DND-41 (cell line): ENCODE measurements around the gene SNUPN.

Experiments used
- ATAC-seq: fragments of 200-7000 bp; cut with Tn5 transposase; 3 replicates; pipeline ENCODE4 v1.9.1; 2021; ENCODE audit warnings: low read depth; ENCODE audit not compliant: insufficient read depth
- DNase-seq: peaks from one replicate; pipeline ENCODE4 v3.0.0-alpha.2; 2020
- H2AFZ ChIP-seq: 2 replicates; pipeline ENCODE4 v1.6.0; 2012; ENCODE audit warnings: low read depth, low read length
- H3K27ac ChIP-seq: 2 replicates; pipeline ENCODE4 v1.5.1; 2012; ENCODE audit warnings: low read length, inconsistent platforms
- H3K27me3 ChIP-seq: fragments of 200-600 bp; sonication (generic); 2 replicates; pipeline ENCODE4 v1.6.0; 2012; ENCODE audit warnings: low read length, mild to moderate bottlenecking, inconsistent platforms; ENCODE audit not compliant: insufficient read depth, poor library complexity
- H3K36me3 ChIP-seq: 2 replicates; pipeline ENCODE4 v1.5.1; 2012; ENCODE audit warnings: low read length, inconsistent platforms; ENCODE audit not compliant: insufficient read depth
- H3K4me1 ChIP-seq: 2 replicates; pipeline ENCODE4 v1.5.1; 2012; ENCODE audit warnings: mild to moderate bottlenecking, low read length; ENCODE audit not compliant: insufficient read depth
- H3K4me2 ChIP-seq: 2 replicates; pipeline ENCODE4 v1.6.0; 2012; ENCODE audit warnings: mild to moderate bottlenecking, moderate library complexity, low read length, inconsistent platforms; ENCODE audit not compliant: insufficient read depth
- H3K4me3 ChIP-seq, 2 experiments: fragments of 200-600 bp in 1 of 2; shearing (Covaris generic) in 1 of 2; 2 replicates each; pipeline ENCODE4 v1.5.1; 2012 to 2016; ENCODE audit warnings: inconsistent platforms in 2 of 2, low read length in 2 of 2, mild to moderate bottlenecking in 2 of 2, low read depth in 1 of 2, moderate library complexity in 1 of 2
- H3K79me2 ChIP-seq: 2 replicates; pipeline ENCODE4 v1.6.0; 2012; ENCODE audit warnings: low read length, inconsistent platforms; ENCODE audit not compliant: insufficient read depth
- H3K9ac ChIP-seq: 2 replicates; pipeline ENCODE4 v1.6.0; 2012; ENCODE audit warnings: low read depth, mild to moderate bottlenecking, inconsistent platforms, low read length, moderate library complexity
- H3K9me3 ChIP-seq: 2 replicates; pipeline ENCODE4 v1.5.1; 2012; ENCODE audit warnings: low read length, moderate library complexity, mild to moderate bottlenecking, inconsistent platforms; ENCODE audit not compliant: insufficient read depth, severe bottlenecking
- H4K20me1 ChIP-seq: 2 replicates; pipeline ENCODE4 v1.6.0; 2012; ENCODE audit warnings: low read length; ENCODE audit not compliant: insufficient read depth
- EZH2 ChIP-seq: IDR thresholded peaks from 3 replicates; pipeline ENCODE4 v1.6.1; 2012; ENCODE audit warnings: borderline replicate concordance, low read depth, mild to moderate bottlenecking, moderate library complexity, low read length, inconsistent platforms; ENCODE audit not compliant: severe bottlenecking
- TF ChIP-seq, protein P1 (sequence below): IDR thresholded peaks from 2 replicates; pipeline ENCODE4 v1.5.1; 2012; ENCODE audit warnings: borderline replicate concordance, low read length, moderate library complexity, mild to moderate bottlenecking; ENCODE audit not compliant: poor library complexity, severe bottlenecking; ENCODE audit errors: extremely low read depth

The SNUPN gene

GRCh38 chr15:75655931-75656330 lies 30.4 kb upstream of the SNUPN start:
- Histone ChIP-seq H3K9ac (no peak overlapping the region), H3K79me2 (no peaks in the 10 kb centered on the region), H3K9me3 (no peaks in the 10 kb centered on the region), H3K27me3 (no peaks in the 10 kb centered on the region), H4K20me1 (no peaks in the 10 kb centered on the region), H3K4me1 (no peaks in the 10 kb centered on the region), H3K4me2 (no peak overlapping the region), H3K27ac (no peak overlapping the region), H2AFZ (no peak overlapping the region), H3K36me3 (no peaks in the 10 kb centered on the region), H3K4me3 (no peak overlapping the region)
- TF ChIP-seq, protein P1, sequence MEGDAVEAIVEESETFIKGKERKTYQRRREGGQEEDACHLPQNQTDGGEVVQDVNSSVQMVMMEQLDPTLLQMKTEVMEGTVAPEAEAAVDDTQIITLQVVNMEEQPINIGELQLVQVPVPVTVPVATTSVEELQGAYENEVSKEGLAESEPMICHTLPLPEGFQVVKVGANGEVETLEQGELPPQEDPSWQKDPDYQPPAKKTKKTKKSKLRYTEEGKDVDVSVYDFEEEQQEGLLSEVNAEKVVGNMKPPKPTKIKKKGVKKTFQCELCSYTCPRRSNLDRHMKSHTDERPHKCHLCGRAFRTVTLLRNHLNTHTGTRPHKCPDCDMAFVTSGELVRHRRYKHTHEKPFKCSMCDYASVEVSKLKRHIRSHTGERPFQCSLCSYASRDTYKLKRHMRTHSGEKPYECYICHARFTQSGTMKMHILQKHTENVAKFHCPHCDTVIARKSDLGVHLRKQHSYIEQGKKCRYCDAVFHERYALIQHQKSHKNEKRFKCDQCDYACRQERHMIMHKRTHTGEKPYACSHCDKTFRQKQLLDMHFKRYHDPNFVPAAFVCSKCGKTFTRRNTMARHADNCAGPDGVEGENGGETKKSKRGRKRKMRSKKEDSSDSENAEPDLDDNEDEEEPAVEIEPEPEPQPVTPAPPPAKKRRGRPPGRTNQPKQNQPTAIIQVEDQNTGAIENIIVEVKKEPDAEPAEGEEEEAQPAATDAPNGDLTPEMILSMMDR = no peak
- no peak for TF ChIP-seq EZH2
- DNase-seq = no peak
- no peak for ATAC-seq

GRCh38 chr15:75654201-75654907 lies 28.8 kb upstream of the SNUPN start:
- H3K9me3 ChIP-seq = no peaks in the 10 kb centered on the region
- H3K27me3 ChIP-seq = no peaks in the 10 kb centered on the region
- H3K9ac ChIP-seq = no peak overlapping the region
- no peak for TF ChIP-seq EZH2
- TF ChIP-seq, protein P1 = no peak
- H4K20me1 ChIP-seq = no peaks in the 10 kb centered on the region
- DNase-seq (no peak), ATAC-seq (no peak)
- H2AFZ ChIP-seq = no peak overlapping the region
- no peak overlapping the region for H3K27ac ChIP-seq
- no peaks in the 10 kb centered on the region for H3K79me2 ChIP-seq
- H3K36me3 ChIP-seq = no peaks in the 10 kb centered on the region
- H3K4me2 ChIP-seq = no peak overlapping the region
- no peaks in the 10 kb centered on the region for H3K4me1 ChIP-seq
- H3K4me3 ChIP-seq = no peak overlapping the region

- TF ChIP-seq, protein P1 = no peak
- no peak for TF ChIP-seq EZH2
- no peaks in the 10 kb centered on the region for H3K4me1 ChIP-seq
- no peaks in the 10 kb centered on the region for H3K79me2 ChIP-seq
- no peak overlapping the region for H3K4me3 ChIP-seq
- no peak overlapping the region for H2AFZ ChIP-seq
- no peak overlapping the region for H3K4me2 ChIP-seq
- H3K27me3 ChIP-seq = no peaks in the 10 kb centered on the region
- no peaks in the 10 kb centered on the region for H4K20me1 ChIP-seq
- H3K9ac ChIP-seq = no peak overlapping the region
- no peaks in the 10 kb centered on the region for H3K36me3 ChIP-seq
- ATAC-seq = no peak
- H3K9me3 ChIP-seq = no peaks in the 10 kb centered on the region
- no peak for DNase-seq
- H3K27ac ChIP-seq = no peak overlapping the region
Observed at GRCh38 chr15:75653347-75653913, 27.9 kb upstream of the SNUPN start.
